K562 (cell line): Measurements from ENCODE around the gene CABLES1. TPM values are rescaled to one million over a fixed set of nuclear protein-coding genes. Genes with fewer than 3 reads are reported as not detected.

ENCODE experiments used
- ARID1B ChIP-seq: fragments of 450-650 bp; IDR thresholded peaks from 2 replicates; pipeline ENCODE4 v1.6.1; 2016; ENCODE audit warnings: antibody characterized with exemption, mild to moderate bottlenecking, inconsistent platforms
- FOSL1 ChIP-seq: fragments of 200-800 bp; sonication (Bioruptor generic); conservative IDR thresholded peaks from 2 replicates; pipeline ENCODE4 v1.6.1; 2016; ENCODE audit warnings: missing genetic modification characterization, missing compliant biosample characterization
- HCFC1 ChIP-seq: IDR thresholded peaks from 2 replicates; pipeline ENCODE4 v1.6.1; 2012; ENCODE audit warnings: low read depth, low read length, improper control_type of control experiment
- NRF1 ChIP-seq, 2 experiments: fragments of 450-650 bp; IDR thresholded peaks in 1 of 2; conservative IDR thresholded peaks in 1 of 2; 2 replicates each; pipeline ENCODE4 v1.6.1; 2014; ENCODE audit warnings: mild to moderate bottlenecking in 2 of 2
- RBM39 ChIP-seq: fragments of 200-400 bp; formaldehyde crosslinking; optimal IDR thresholded peaks from 2 replicates; pipeline ENCODE3; 2018; ENCODE audit warnings: low read depth, low read length
- RCOR1 ChIP-seq, 2 experiments: IDR thresholded peaks; 2 replicates each; pipeline ENCODE4 v1.6.1; 2012; ENCODE audit warnings: low read depth in 2 of 2, low read length in 2 of 2, borderline replicate concordance in 1 of 2, improper control_type of control experiment in 1 of 2
- SREBF1 ChIP-seq: fragments of 150-350 bp; IDR thresholded peaks from 2 replicates; pipeline ENCODE4 v1.6.1; 2014; ENCODE audit warnings: antibody characterized with exemption, low read depth, low read length, borderline replicate concordance
- TARDBP ChIP-seq: fragments of 450-650 bp; IDR thresholded peaks from 2 replicates; pipeline ENCODE4 v1.6.1; 2016
- ZFP30 ChIP-seq: fragments of 250-450 bp; sonication (Bioruptor Pico); IDR thresholded peaks from 2 replicates; pipeline ENCODE4 v1.8.0; 2022; ENCODE audit warnings: moderate library complexity, mild to moderate bottlenecking, inconsistent platforms, borderline replicate concordance
- polyA plus RNA-seq, 8 experiments: library from polyadenylated mRNA; depleted of rRNA in 4 of 8; stranded (reverse) in 5 of 8; unstranded in 3 of 8; fragments of >200 nt; fragmentation: Nextera tagmentation in 2 of 8; fragmentation: Illumina TruSeq in 1 of 8; extraction: Ambion mirVana in 2 of 8; extraction: Trizol in 1 of 8; gene quantifications; 2 replicates each; pipeline versions ENCODE4 v1.2.1 to v1.2.3, GENCODE V29; 2011 to 2014; ENCODE audit warnings: inconsistent platforms in 1 of 8, missing spikeins in 1 of 8
- total RNA-seq, 7 experiments: library from RNA; depleted of rRNA in 6 of 7; stranded (reverse); fragments of >200 nt in 6 of 7; fragmentation: Illumina TruSeq in 2 of 7; extraction: Trizol in 2 of 7; gene quantifications; 2 replicates each; pipeline versions ENCODE4 v1.2.1 to v1.2.3, GENCODE V29; 2011 to 2021; ENCODE audit warnings: low replicate concordance in 1 of 7
- TF ChIP-seq, protein P1 (sequence below): fragments of 200-600 bp; sonication (generic); IDR thresholded peaks from one replicate; pipeline ENCODE4 v1.6.1; 2012; ENCODE audit warnings: mild to moderate bottlenecking, low read depth, low read length, inconsistent platforms
- TF ChIP-seq, protein P2 (sequence below): fragments of 250-450 bp; sonication (Bioruptor Pico); IDR thresholded peaks from 2 replicates; pipeline ENCODE4 v1.9.0; 2021; ENCODE audit warnings: mild to moderate bottlenecking

CABLES1 gene
- total and polyA plus RNA-seq, 9 of the 15 experiments (the other 6 are each of a cell fraction or from before 2014, with no cell fraction given), result 0.04 to 0.10 (median 0.06) TPM; not detected in 3

DNA sequence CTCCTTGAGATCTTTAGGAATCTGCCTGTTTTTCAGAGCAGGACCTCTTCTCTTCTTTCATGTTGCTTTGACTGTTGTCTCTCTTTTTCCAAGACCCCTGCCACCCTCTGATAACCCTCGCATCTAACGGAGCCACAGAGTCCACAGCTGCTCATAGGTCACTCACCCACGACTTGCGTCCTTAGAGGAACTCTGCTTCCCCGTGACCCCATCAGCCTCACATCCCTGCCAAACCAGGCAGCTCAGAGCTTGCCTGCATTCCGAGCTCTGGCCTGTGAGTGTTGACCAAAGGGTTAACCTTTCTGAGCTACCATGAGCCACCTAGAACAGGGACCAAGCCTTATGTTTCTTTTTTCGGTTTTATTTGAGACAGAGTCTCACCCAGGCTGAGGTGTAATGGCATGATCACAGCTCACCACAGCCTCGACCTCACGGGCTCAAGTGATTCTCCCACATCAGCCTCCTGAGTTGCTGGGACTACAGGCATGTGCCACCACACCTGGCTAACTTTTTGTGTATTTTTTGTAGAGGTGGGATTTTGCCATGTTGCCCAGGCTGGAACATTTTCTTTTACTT is 36.4 kb downstream of the CABLES1 start (continued):
- TF ChIP-seq, protein P1, sequence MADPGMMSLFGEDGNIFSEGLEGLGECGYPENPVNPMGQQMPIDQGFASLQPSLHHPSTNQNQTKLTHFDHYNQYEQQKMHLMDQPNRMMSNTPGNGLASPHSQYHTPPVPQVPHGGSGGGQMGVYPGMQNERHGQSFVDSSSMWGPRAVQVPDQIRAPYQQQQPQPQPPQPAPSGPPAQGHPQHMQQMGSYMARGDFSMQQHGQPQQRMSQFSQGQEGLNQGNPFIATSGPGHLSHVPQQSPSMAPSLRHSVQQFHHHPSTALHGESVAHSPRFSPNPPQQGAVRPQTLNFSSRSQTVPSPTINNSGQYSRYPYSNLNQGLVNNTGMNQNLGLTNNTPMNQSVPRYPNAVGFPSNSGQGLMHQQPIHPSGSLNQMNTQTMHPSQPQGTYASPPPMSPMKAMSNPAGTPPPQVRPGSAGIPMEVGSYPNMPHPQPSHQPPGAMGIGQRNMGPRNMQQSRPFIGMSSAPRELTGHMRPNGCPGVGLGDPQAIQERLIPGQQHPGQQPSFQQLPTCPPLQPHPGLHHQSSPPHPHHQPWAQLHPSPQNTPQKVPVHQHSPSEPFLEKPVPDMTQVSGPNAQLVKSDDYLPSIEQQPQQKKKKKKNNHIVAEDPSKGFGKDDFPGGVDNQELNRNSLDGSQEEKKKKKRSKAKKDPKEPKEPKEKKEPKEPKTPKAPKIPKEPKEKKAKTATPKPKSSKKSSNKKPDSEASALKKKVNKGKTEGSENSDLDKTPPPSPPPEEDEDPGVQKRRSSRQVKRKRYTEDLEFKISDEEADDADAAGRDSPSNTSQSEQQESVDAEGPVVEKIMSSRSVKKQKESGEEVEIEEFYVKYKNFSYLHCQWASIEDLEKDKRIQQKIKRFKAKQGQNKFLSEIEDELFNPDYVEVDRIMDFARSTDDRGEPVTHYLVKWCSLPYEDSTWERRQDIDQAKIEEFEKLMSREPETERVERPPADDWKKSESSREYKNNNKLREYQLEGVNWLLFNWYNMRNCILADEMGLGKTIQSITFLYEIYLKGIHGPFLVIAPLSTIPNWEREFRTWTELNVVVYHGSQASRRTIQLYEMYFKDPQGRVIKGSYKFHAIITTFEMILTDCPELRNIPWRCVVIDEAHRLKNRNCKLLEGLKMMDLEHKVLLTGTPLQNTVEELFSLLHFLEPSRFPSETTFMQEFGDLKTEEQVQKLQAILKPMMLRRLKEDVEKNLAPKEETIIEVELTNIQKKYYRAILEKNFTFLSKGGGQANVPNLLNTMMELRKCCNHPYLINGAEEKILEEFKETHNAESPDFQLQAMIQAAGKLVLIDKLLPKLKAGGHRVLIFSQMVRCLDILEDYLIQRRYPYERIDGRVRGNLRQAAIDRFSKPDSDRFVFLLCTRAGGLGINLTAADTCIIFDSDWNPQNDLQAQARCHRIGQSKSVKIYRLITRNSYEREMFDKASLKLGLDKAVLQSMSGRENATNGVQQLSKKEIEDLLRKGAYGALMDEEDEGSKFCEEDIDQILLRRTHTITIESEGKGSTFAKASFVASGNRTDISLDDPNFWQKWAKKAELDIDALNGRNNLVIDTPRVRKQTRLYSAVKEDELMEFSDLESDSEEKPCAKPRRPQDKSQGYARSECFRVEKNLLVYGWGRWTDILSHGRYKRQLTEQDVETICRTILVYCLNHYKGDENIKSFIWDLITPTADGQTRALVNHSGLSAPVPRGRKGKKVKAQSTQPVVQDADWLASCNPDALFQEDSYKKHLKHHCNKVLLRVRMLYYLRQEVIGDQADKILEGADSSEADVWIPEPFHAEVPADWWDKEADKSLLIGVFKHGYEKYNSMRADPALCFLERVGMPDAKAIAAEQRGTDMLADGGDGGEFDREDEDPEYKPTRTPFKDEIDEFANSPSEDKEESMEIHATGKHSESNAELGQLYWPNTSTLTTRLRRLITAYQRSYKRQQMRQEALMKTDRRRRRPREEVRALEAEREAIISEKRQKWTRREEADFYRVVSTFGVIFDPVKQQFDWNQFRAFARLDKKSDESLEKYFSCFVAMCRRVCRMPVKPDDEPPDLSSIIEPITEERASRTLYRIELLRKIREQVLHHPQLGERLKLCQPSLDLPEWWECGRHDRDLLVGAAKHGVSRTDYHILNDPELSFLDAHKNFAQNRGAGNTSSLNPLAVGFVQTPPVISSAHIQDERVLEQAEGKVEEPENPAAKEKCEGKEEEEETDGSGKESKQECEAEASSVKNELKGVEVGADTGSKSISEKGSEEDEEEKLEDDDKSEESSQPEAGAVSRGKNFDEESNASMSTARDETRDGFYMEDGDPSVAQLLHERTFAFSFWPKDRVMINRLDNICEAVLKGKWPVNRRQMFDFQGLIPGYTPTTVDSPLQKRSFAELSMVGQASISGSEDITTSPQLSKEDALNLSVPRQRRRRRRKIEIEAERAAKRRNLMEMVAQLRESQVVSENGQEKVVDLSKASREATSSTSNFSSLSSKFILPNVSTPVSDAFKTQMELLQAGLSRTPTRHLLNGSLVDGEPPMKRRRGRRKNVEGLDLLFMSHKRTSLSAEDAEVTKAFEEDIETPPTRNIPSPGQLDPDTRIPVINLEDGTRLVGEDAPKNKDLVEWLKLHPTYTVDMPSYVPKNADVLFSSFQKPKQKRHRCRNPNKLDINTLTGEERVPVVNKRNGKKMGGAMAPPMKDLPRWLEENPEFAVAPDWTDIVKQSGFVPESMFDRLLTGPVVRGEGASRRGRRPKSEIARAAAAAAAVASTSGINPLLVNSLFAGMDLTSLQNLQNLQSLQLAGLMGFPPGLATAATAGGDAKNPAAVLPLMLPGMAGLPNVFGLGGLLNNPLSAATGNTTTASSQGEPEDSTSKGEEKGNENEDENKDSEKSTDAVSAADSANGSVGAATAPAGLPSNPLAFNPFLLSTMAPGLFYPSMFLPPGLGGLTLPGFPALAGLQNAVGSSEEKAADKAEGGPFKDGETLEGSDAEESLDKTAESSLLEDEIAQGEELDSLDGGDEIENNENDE, result no peak
- no peak for TF ChIP-seq SREBF1
- TF ChIP-seq RBM39, result no peak
- no peak for TF ChIP-seq NRF1 (conservative IDR thresholded peaks at IDR 0.05 in 1 of 2, IDR thresholded peaks at IDR 0.05 in 1 of 2)
- no peak for TF ChIP-seq RCOR1 (IDR thresholded peaks at IDR 0.05; ENCODE audit: borderline replicate concordance in 1 of 2, low read depth in 2 of 2, low read length in 2 of 2)
- TF ChIP-seq TARDBP, result no peak
- TF ChIP-seq ZFP30 (CRISPR knock-in tag), result no peak
- TF ChIP-seq ARID1B, result no peak
- TF ChIP-seq HCFC1, result no peak
- TF ChIP-seq FOSL1 (tag), result no peak
- TF ChIP-seq, protein P2, sequence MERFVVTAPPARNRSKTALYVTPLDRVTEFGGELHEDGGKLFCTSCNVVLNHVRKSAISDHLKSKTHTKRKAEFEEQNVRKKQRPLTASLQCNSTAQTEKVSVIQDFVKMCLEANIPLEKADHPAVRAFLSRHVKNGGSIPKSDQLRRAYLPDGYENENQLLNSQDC, result no peak
